WTC11 (cell line): ENCODE results near the gene BFAR. TPM values are rescaled to one million over a fixed set of nuclear protein-coding genes. Genes with fewer than 3 reads are reported as not detected.

Experiments used
- ATAC-seq: fragments of 200-7000 bp; cut with Tn5 transposase; 2 replicates; pipeline ENCODE4 v1.10.0; 2021; ENCODE audit warnings: mild to moderate bottlenecking, moderate library complexity
- Bru-seq: library from RNA; stranded (reverse); fragments of 400-500 nt; gene quantifications from one replicate; lab custom pipeline; 2021; lab: Mats Ljungman, UMichigan
- CTCF ChIA-PET: fragments of 300-600 bp; sonication (Branson Sonifier 250); formaldehyde crosslinking; loops from one replicate; lab custom pipeline; 2021; ENCODE audit warnings: antibody characterized with exemption; lab: Charles Lee
- POLR2A ChIA-PET: fragments of 350-600 bp; sonication (Branson Sonifier 250); formaldehyde crosslinking; loops from one replicate; lab custom pipeline; 2021; ENCODE audit warnings: antibody characterized with exemption; lab: Charles Lee
- DNase-seq: peaks from one replicate; pipeline ENCODE4 v3.0.0; 2021; ENCODE audit warnings: low spot score
- H3K27ac Mint-ChIP-seq: 2 replicates; pipeline ENCODE4 v1.8.0; 2021; ENCODE audit warnings: mixed read lengths
- H3K27me3 Mint-ChIP-seq: 2 replicates; pipeline ENCODE4 v1.8.0; 2021; ENCODE audit warnings: low read depth, mild to moderate bottlenecking, moderate library complexity, mixed read lengths
- H3K36me3 Mint-ChIP-seq: 2 replicates; pipeline ENCODE4 v1.8.0; 2021; ENCODE audit warnings: mixed read lengths
- H3K4me1 Mint-ChIP-seq: 2 replicates; pipeline ENCODE4 v1.8.0; 2022; ENCODE audit warnings: mixed read lengths
- H3K4me3 Mint-ChIP-seq: 2 replicates; pipeline ENCODE4 v1.8.0; 2021; ENCODE audit warnings: mild to moderate bottlenecking, moderate library complexity, mixed read lengths
- H3K9me3 Mint-ChIP-seq: 2 replicates; pipeline ENCODE4 v1.8.0; 2021; ENCODE audit warnings: mixed read lengths
- EMX1 ChIP-seq: fragments of 250-450 bp; sonication (Bioruptor Pico); IDR thresholded peaks from 2 replicates; pipeline ENCODE4 v1.8.0; 2021; ENCODE audit warnings: mild to moderate bottlenecking
- ETV6 ChIP-seq: sonication (generic); formaldehyde crosslinking; IDR thresholded peaks from 2 replicates; pipeline ENCODE4 v1.8.1; 2022; ENCODE audit warnings: mild to moderate bottlenecking, missing genetic modification reagents
- FOXK1 ChIP-seq: sonication (generic); formaldehyde crosslinking; IDR thresholded peaks from 2 replicates; pipeline ENCODE4 v1.8.0; 2022; ENCODE audit warnings: mild to moderate bottlenecking, moderate library complexity, missing genetic modification reagents
- GABPB1 ChIP-seq: sonication (generic); formaldehyde crosslinking; IDR thresholded peaks from 2 replicates; pipeline ENCODE4 v1.8.1; 2023; ENCODE audit warnings: mild to moderate bottlenecking, missing genetic modification reagents
- NFATC4 ChIP-seq: fragments of 250-450 bp; sonication (Bioruptor Pico); IDR thresholded peaks from 2 replicates; pipeline ENCODE4 v1.9.0; 2021; ENCODE audit warnings: mild to moderate bottlenecking
- NR2C2 ChIP-seq: sonication (generic); formaldehyde crosslinking; IDR thresholded peaks from 2 replicates; pipeline ENCODE4 v1.8.0; 2022; ENCODE audit warnings: mild to moderate bottlenecking, missing genetic modification reagents
- SMAD3 ChIP-seq: sonication (generic); formaldehyde crosslinking; IDR thresholded peaks from 2 replicates; pipeline ENCODE4 v1.8.0; 2022; ENCODE audit warnings: missing genetic modification reagents, mild to moderate bottlenecking, borderline replicate concordance
- SP1 ChIP-seq: sonication (generic); formaldehyde crosslinking; conservative IDR thresholded peaks from 2 replicates; pipeline ENCODE4 v1.8.1; 2022; ENCODE audit warnings: missing genetic modification reagents
- TEAD1 ChIP-seq: sonication (generic); formaldehyde crosslinking; IDR thresholded peaks from 2 replicates; pipeline ENCODE4 v1.8.0; 2022; ENCODE audit warnings: mild to moderate bottlenecking, missing genetic modification reagents
- TP53 ChIP-seq: sonication (generic); formaldehyde crosslinking; IDR thresholded peaks from 2 replicates; pipeline ENCODE4 v1.8.1; 2023; ENCODE audit warnings: mild to moderate bottlenecking, missing genetic modification reagents
- ZBTB21 ChIP-seq: sonication (generic); formaldehyde crosslinking; IDR thresholded peaks from 2 replicates; pipeline ENCODE4 v1.8.1; 2023; ENCODE audit warnings: mild to moderate bottlenecking, missing genetic modification reagents, borderline replicate concordance
- ZNF232 ChIP-seq: sonication (generic); formaldehyde crosslinking; IDR thresholded peaks from 2 replicates; pipeline ENCODE4 v1.8.0; 2022; ENCODE audit warnings: mild to moderate bottlenecking, missing genetic modification reagents
- long read RNA-seq, 3 experiments: library from RNA in 1 of 3; library from capped mRNA in 1 of 3; library from polyadenylated mRNA in 1 of 3; unstranded in 2 of 3; stranded (forward) in 1 of 3; transcript quantifications; one replicate each; pipeline ENCODE4 v2.0.0, GENCODE V29; 2021
- total RNA-seq: library from RNA; stranded (reverse); gene quantifications from 3 replicates; pipeline ENCODE4 v1.2.3, GENCODE V29; 2021
- TF ChIP-seq, protein P1 (sequence below): sonication (generic); formaldehyde crosslinking; IDR thresholded peaks from 2 replicates; pipeline ENCODE4 v1.8.1; 2023; ENCODE audit warnings: mild to moderate bottlenecking, missing genetic modification reagents, moderate library complexity
- TF ChIP-seq, protein P2 (sequence below): sonication (generic); formaldehyde crosslinking; IDR thresholded peaks from 2 replicates; pipeline ENCODE4 v1.8.0; 2023; ENCODE audit warnings: missing genetic modification reagents, mild to moderate bottlenecking, borderline replicate concordance
- TF ChIP-seq, protein P3 (sequence below): sonication (generic); formaldehyde crosslinking; IDR thresholded peaks from 2 replicates; pipeline ENCODE4 v1.8.0; 2022; ENCODE audit warnings: mild to moderate bottlenecking, missing genetic modification reagents
- TF ChIP-seq, protein P4 (sequence below): sonication (generic); formaldehyde crosslinking; IDR thresholded peaks from 2 replicates; pipeline ENCODE4 v1.8.0; 2022; ENCODE audit warnings: mild to moderate bottlenecking, missing genetic modification reagents
- TF ChIP-seq, protein P5 (sequence below): sonication (generic); formaldehyde crosslinking; IDR thresholded peaks from 2 replicates; pipeline ENCODE4 v1.8.0; 2022; ENCODE audit warnings: mild to moderate bottlenecking, missing genetic modification reagents

Gene BFAR, protein sequence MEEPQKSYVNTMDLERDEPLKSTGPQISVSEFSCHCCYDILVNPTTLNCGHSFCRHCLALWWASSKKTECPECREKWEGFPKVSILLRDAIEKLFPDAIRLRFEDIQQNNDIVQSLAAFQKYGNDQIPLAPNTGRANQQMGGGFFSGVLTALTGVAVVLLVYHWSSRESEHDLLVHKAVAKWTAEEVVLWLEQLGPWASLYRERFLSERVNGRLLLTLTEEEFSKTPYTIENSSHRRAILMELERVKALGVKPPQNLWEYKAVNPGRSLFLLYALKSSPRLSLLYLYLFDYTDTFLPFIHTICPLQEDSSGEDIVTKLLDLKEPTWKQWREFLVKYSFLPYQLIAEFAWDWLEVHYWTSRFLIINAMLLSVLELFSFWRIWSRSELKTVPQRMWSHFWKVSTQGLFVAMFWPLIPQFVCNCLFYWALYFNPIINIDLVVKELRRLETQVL
- total RNA-seq (56.1 to 70.3 TPM (median 59.4 TPM) in 3 replicates), Bru-seq, nascent RNA (percentile 85 among the genes with signal in this experiment)
- long read RNA-seq, experiment 1, transcript BFAR-201 (8 exons, 3,039 nt): major isoform, 95 of 161 reads
- long read RNA-seq, experiment 1, transcript BFAR-203 (4 exons, 1,414 nt): minor isoform, 23 of 161 reads
- long read RNA-seq, experiment 1, partial matches to known transcripts: 12 of 161 reads
- long read RNA-seq, experiment 1, other reads (novel, unspliced or antisense): 27 of 161 reads
- long read RNA-seq, experiment 2, transcript BFAR-203 (4 exons, 1,414 nt): minor isoform, 16 of 96 reads
- long read RNA-seq, experiment 2, transcript BFAR-201 (8 exons, 3,039 nt): major isoform, 33 of 96 reads
- long read RNA-seq, experiment 2, partial matches to known transcripts: 25 of 96 reads
- long read RNA-seq, experiment 2, other reads (novel, unspliced or antisense): 22 of 96 reads
- long read RNA-seq, experiment 3, transcript BFAR-203 (4 exons, 1,414 nt): major isoform, 130 of 308 reads
- long read RNA-seq, experiment 3, transcript BFAR-201 (8 exons, 3,039 nt): minor isoform, 60 of 308 reads
- long read RNA-seq, experiment 3, transcript BFAR-210 (3 exons, 1,177 nt): minor isoform, 11 of 308 reads
- long read RNA-seq, experiment 3, partial matches to known transcripts: 86 of 308 reads
- long read RNA-seq, experiment 3, other reads (novel, unspliced or antisense): 21 of 308 reads

DNA sequence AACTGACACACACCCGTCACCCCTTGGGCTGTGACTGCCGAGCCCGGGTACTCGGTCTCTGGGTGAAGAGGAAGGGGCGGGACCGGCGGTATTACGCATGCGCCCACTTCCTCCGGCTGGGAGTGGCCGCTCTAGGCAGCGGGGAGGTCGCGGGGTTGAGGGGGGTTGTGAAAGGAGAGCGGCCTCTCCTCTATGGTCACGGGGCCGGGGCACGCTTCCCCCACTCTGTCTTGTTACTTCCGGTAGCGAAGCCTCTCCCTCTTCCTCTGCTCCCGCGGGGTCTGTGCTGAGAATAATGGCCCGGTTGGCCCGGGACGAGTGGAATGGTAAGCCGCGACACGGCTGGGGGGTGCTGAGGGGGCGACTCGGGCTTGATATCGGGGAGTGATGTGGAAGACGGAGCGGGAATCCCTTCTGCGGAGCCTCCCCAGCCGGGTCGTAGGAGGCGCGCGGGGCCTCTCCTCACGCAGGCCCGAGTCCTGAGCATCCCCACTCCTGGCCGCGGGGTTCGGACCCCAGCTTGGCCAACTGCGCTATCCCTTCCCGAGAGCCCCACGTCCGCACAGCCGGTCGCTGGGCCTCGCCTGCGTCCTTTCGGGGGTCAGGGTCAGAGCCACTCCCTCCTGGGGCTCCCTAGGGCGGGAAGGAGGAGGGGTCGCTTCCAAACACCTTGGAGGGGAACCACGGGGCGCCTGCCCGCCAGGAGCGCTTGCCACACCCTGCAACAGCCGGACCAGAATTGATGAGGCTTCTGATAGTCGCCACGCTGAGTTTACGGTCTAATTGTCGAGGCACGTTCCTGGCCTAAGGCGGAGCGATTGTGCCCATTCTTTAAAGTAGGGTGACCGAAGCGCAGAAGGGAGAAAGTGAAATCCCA is at the start of gene BFAR:
TSS of gene BFAR (plus strand) at position 259 of the 877 bp plus-strand sequence. CDS start 11,396 bp downstream, outside the sequence.
- ChIA-PET POLR2A (interaction anchor here (0.5 kb wide), 1 partner anchor 194 kb away, joined by 4 read pairs; no protein-coding TSS in a partner anchor), CTCF (no interaction called here)
- TF ChIP-seq, protein P1, sequence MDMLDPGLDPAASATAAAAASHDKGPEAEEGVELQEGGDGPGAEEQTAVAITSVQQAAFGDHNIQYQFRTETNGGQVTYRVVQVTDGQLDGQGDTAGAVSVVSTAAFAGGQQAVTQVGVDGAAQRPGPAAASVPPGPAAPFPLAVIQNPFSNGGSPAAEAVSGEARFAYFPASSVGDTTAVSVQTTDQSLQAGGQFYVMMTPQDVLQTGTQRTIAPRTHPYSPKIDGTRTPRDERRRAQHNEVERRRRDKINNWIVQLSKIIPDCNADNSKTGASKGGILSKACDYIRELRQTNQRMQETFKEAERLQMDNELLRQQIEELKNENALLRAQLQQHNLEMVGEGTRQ (CRISPR knock-in tag): peak; percentile 77
- TF ChIP-seq SMAD3 (CRISPR knock-in tag) (peak; percentile 32; the same call in 1 of the 2 replicates), ZNF232 (CRISPR knock-in tag) (peak; percentile 62; the same call in 1 of the 2 replicates), ZBTB21 (CRISPR knock-in tag) (peak; percentile 62; the same call in 1 of the 2 replicates), TEAD1 (CRISPR knock-in tag) (0 out of 2 replicates have a peak, but pooled peaks have one; percentile 24), EMX1 (CRISPR knock-in tag) (no peak), NFATC4 (CRISPR knock-in tag) (no peak), FOXK1 (CRISPR knock-in tag) (peak; percentile 67; the same call in 1 of the 2 replicates), GABPB1 (peak; percentile 54; the same call in 1 of the 2 replicates), NR2C2 (CRISPR knock-in tag) (no peak), ETV6 (CRISPR knock-in tag) (0 out of 2 replicates have a peak, but pooled peaks have one; percentile 20), TP53 (no peak), SP1 (CRISPR knock-in tag) (peak; percentile 82)
- TF ChIP-seq, protein P2, sequence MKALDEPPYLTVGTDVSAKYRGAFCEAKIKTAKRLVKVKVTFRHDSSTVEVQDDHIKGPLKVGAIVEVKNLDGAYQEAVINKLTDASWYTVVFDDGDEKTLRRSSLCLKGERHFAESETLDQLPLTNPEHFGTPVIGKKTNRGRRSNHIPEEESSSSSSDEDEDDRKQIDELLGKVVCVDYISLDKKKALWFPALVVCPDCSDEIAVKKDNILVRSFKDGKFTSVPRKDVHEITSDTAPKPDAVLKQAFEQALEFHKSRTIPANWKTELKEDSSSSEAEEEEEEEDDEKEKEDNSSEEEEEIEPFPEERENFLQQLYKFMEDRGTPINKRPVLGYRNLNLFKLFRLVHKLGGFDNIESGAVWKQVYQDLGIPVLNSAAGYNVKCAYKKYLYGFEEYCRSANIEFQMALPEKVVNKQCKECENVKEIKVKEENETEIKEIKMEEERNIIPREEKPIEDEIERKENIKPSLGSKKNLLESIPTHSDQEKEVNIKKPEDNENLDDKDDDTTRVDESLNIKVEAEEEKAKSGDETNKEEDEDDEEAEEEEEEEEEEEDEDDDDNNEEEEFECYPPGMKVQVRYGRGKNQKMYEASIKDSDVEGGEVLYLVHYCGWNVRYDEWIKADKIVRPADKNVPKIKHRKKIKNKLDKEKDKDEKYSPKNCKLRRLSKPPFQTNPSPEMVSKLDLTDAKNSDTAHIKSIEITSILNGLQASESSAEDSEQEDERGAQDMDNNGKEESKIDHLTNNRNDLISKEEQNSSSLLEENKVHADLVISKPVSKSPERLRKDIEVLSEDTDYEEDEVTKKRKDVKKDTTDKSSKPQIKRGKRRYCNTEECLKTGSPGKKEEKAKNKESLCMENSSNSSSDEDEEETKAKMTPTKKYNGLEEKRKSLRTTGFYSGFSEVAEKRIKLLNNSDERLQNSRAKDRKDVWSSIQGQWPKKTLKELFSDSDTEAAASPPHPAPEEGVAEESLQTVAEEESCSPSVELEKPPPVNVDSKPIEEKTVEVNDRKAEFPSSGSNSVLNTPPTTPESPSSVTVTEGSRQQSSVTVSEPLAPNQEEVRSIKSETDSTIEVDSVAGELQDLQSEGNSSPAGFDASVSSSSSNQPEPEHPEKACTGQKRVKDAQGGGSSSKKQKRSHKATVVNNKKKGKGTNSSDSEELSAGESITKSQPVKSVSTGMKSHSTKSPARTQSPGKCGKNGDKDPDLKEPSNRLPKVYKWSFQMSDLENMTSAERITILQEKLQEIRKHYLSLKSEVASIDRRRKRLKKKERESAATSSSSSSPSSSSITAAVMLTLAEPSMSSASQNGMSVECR: 0 out of 2 replicates have a peak, but pooled peaks have one; percentile 58
- TF ChIP-seq, protein P3, sequence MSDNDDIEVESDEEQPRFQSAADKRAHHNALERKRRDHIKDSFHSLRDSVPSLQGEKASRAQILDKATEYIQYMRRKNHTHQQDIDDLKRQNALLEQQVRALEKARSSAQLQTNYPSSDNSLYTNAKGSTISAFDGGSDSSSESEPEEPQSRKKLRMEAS (CRISPR knock-in tag): peak; percentile 64
- TF ChIP-seq, protein P4, sequence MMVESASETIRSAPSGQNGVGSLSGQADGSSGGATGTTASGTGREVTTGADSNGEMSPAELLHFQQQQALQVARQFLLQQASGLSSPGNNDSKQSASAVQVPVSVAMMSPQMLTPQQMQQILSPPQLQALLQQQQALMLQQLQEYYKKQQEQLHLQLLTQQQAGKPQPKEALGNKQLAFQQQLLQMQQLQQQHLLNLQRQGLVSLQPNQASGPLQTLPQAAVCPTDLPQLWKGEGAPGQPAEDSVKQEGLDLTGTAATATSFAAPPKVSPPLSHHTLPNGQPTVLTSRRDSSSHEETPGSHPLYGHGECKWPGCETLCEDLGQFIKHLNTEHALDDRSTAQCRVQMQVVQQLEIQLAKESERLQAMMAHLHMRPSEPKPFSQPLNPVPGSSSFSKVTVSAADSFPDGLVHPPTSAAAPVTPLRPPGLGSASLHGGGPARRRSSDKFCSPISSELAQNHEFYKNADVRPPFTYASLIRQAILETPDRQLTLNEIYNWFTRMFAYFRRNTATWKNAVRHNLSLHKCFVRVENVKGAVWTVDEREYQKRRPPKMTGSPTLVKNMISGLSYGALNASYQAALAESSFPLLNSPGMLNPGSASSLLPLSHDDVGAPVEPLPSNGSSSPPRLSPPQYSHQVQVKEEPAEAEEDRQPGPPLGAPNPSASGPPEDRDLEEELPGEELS (CRISPR knock-in tag): peak; percentile 71
- TF ChIP-seq, protein P5, sequence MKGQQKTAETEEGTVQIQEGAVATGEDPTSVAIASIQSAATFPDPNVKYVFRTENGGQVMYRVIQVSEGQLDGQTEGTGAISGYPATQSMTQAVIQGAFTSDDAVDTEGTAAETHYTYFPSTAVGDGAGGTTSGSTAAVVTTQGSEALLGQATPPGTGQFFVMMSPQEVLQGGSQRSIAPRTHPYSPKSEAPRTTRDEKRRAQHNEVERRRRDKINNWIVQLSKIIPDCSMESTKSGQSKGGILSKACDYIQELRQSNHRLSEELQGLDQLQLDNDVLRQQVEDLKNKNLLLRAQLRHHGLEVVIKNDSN: peak; percentile 69
- H3K27me3 Mint-ChIP-seq: no peaks in the 10 kb centered on the region
- H3K4me1 Mint-ChIP-seq: peaks cover 49% of the 10 kb centered on the region
- ATAC-seq (peak; percentile 76), DNase-seq (peak; percentile 99)
- H3K27ac Mint-ChIP-seq: peak within 1 kb of the TSS; percentile 99
- no peaks in the 10 kb centered on the region for H3K9me3 Mint-ChIP-seq
- H3K4me3 Mint-ChIP-seq: peak within 1 kb of the TSS; percentile 100
- H3K36me3 Mint-ChIP-seq: peaks cover 7% of the 10 kb centered on the region
